DMS 273 (cell line): ENCODE measurements around the gene SCUBE3.

Experiments used
- DNase-seq: peaks from one replicate; lab custom pipeline; 2025; ENCODE audit not compliant: unreplicated experiment; lab: John Stamatoyannopoulos, UW

The SCUBE3 gene

GRCh38 chr6:35297601-35298481 lies 84.1 kb downstream of the SCUBE3 start, which contains the start of gene DEF6:
Gene DEF6, plus strand, starts transcription at chr6:35297818. Its CDS starts 39 bp downstream, at chr6:35297857.
- DNase-seq = peak; percentile 96

- no peak for DNase-seq
Measured at GRCh38 chr6:35298625-35299140, 84.9 kb downstream of the SCUBE3 start.

GRCh38 chr6:35299674-35300073 lies 85.9 kb downstream of the SCUBE3 start:
- no peak for DNase-seq

GRCh38 chr6:35300848-35301247 lies 87.1 kb downstream of the SCUBE3 start:
- DNase-seq = no peak
